Stomach (tissue), 9 donors: Measurements from ENCODE around the gene MRPL17. TPM values are rescaled to one million over a fixed set of nuclear protein-coding genes. Genes with fewer than 3 reads are reported as not detected.

Source experiments
- DNase-seq, 2 donors: peaks; one replicate each; pipeline versions ENCODE4 v3.0.0 to v3.0.0-alpha.2; 2013 to 2019
- H3K27ac ChIP-seq, 5 donors: fragments of 200-600 bp in 4 of 5; sonication (generic) in 4 of 5; one replicate each; pipeline ENCODE4 v1.5.1; 2013 to 2019; ENCODE audit warnings: mild to moderate bottlenecking in 1 of 5, moderate library complexity in 1 of 5
- H3K27me3 ChIP-seq, 3 donors: fragments of 200-600 bp; sonication (generic); one replicate each; pipeline ENCODE4 v1.5.1; 2017 to 2019; ENCODE audit warnings: mixed run types in 1 of 3
- H3K36me3 ChIP-seq, 4 donors: fragments of 200-600 bp; sonication (generic); 1 replicate in 3 of 4; 2 replicates in 1 of 4; pipeline ENCODE4 v1.5.1; 2016 to 2019
- H3K4me1 ChIP-seq, 4 donors: fragments of 200-600 bp; sonication (generic); one replicate each; pipeline ENCODE4 v1.5.1; 2016 to 2019
- H3K4me3 ChIP-seq, 4 donors: fragments of 200-600 bp; sonication (generic) in 3 of 4; one replicate each; pipeline ENCODE4 v1.5.1; 2016 to 2019; ENCODE audit warnings: mild to moderate bottlenecking in 1 of 4
- H3K9me3 ChIP-seq, 4 donors: fragments of 200-600 bp; sonication (generic); one replicate each; pipeline ENCODE4 v1.5.1; 2016 to 2019
- CTCF ChIP-seq, 7 experiments: fragments of 450-650 bp in 4 of 7; fragments of 200-600 bp in 3 of 7; sonication (generic) in 3 of 7; IDR thresholded peaks; one replicate each; pipeline ENCODE4 v1.5.1; 2016 to 2019; ENCODE audit warnings: antibody characterized with exemption in 7 of 7, control low read depth in 2 of 7, mild to moderate bottlenecking in 1 of 7
- EP300 ChIP-seq: sonication (generic); formaldehyde crosslinking; IDR thresholded peaks from one replicate; pipeline ENCODE4 v1.6.1; 2017; ENCODE audit warnings: antibody characterized with exemption
- POLR2A ChIP-seq, 4 donors: fragments of 450-650 bp; IDR thresholded peaks; one replicate each; pipeline ENCODE4 v1.6.1; 2016; ENCODE audit warnings: antibody characterized with exemption in 4 of 4, control low read depth in 2 of 4, mild to moderate bottlenecking in 1 of 4, moderate library complexity in 1 of 4
- POLR2AphosphoS5 ChIP-seq, 3 donors: sonication (generic); formaldehyde crosslinking; IDR thresholded peaks; one replicate each; pipeline ENCODE4 v1.6.1; 2016; ENCODE audit warnings: antibody characterized with exemption in 3 of 3
- WGBS, 5 donors: extraction: QIAGEN DNeasy Blood & Tissue Kit in 3 of 5; methylation state at CpG; one replicate each; pipeline versions ENCODE4 v1.1.5 to v1.1.7; 2013 to 2018; 5-methylcytosine and 5-hydroxymethylcytosine counted together
- intact Hi-C: fragments of 100-400 bp; cut with DNase I; formaldehyde crosslinking; loops from one replicate; pipeline ENCODE4 v1.15.1; 2023; ENCODE audit warnings: low total_unique reads
- polyA plus RNA-seq, 3 donors: library from polyadenylated mRNA; stranded (reverse); fragments of 200-250 nt; gene quantifications; one replicate each; pipeline ENCODE4 v1.2.3, GENCODE V29; 2013
- total RNA-seq, 5 donors: library from RNA; depleted of rRNA; stranded (reverse); fragments of >200 nt; gene quantifications; one replicate each; pipeline versions ENCODE4 v1.1.0 to v1.2.3, GENCODE V29; 2014 to 2016
- donor health status: healthy with polysubstance abuse.
- donor health status: Bipolar disorder and iron deficiency.
- donor health status: healthy.

The MRPL17 gene
- total and polyA plus RNA-seq, 8 donors, result 9.0 to 148 (median 32.1) TPM

- H3K36me3 ChIP-seq, result peaks cover 9 to 80% (median 73%) of the 10 kb centered on the region in 4 donors
- no peak for TF ChIP-seq EP300
- TF ChIP-seq CTCF (IDR thresholded peaks at IDR 0.05), result no peak
- TF ChIP-seq POLR2AphosphoS5 (IDR thresholded peaks at IDR 0.05), result no peak
- no peak for TF ChIP-seq POLR2A (IDR thresholded peaks at IDR 0.05)
- 28 to 46% (median 43%) methylated on average over 18 to 28 of the region's 28 CpGs; no CpG with 5 or more reads in 1 of the 5 donors for WGBS, 5 donors
- H3K27ac ChIP-seq, result no peak overlapping the region
- intact Hi-C loops, result no loop called here
- no peaks in the 10 kb centered on the region for H3K9me3 ChIP-seq
- no peak for DNase-seq
- peak overlapping the region; percentile 32 to 53 (median 38) for H3K4me3 ChIP-seq
- H3K27me3 ChIP-seq, result no peaks in the 10 kb centered on the region
- peaks cover 10 to 24% (median 21%) of the 10 kb centered on the region in 4 donors for H3K4me1 ChIP-seq
These were observed 52.4 kb downstream of the MRPL17 start for GRCh38 chr11:6630632-6631291.

Other genes with a start within 250 kb of the MRPL17 start
- gene HPX, start 242.4 kb downstream of the MRPL17 start, total RNA-seq, result 10 to 100 TPM in 1 of 5 donors, not detected in 4; 27.2 TPM
- gene HPX, start 242.4 kb downstream of the MRPL17 start, polyA plus RNA-seq, result 1 to 10 TPM in 2 of 3 donors, under 1 TPM in 1; 0.31 to 2.0 (median 1.5) TPM
- 100 to 1,000 TPM in 1 of 5 donors, 10 to 100 TPM in 4; 10.9 to 474 (median 34.2) TPM for gene TRIM3, start 209.4 kb downstream of the MRPL17 start, total RNA-seq
- gene TRIM3, start 209.4 kb downstream of the MRPL17 start, polyA plus RNA-seq, result 10 to 100 TPM; 12.8 to 50.1 (median 16.7) TPM
- 10 to 100 TPM; 44.0 to 91.1 (median 76.4) TPM for gene ARFIP2, start 202.0 kb downstream of the MRPL17 start, total RNA-seq
- 10 to 100 TPM; 44.8 to 69.7 (median 52.0) TPM for gene ARFIP2, start 202.0 kb downstream of the MRPL17 start, polyA plus RNA-seq
- gene TIMM10B, start 201.8 kb downstream of the MRPL17 start, total RNA-seq, result 100 to 1,000 TPM in 1 of 5 donors, 10 to 100 TPM in 3, 1 to 10 TPM in 1; 9.3 to 103 (median 25.9) TPM
- 10 to 100 TPM; 14.9 to 25.8 (median 25.3) TPM for gene TIMM10B, start 201.8 kb downstream of the MRPL17 start, polyA plus RNA-seq
- gene DNHD1, start 186.1 kb downstream of the MRPL17 start, total RNA-seq, result 10 to 100 TPM; 10.6 to 45.1 (median 24.0) TPM
- gene DNHD1, start 186.1 kb downstream of the MRPL17 start, polyA plus RNA-seq, result 1 to 10 TPM; 1.8 to 4.8 (median 2.6) TPM
- 10 to 100 TPM in 2 of 5 donors, 1 to 10 TPM in 3; 1.8 to 22.6 (median 7.6) TPM for gene RRP8, start 79.7 kb downstream of the MRPL17 start, total RNA-seq
- gene RRP8, start 79.7 kb downstream of the MRPL17 start, polyA plus RNA-seq, result 10 to 100 TPM; 16.5 to 23.1 (median 18.0) TPM
- 100 to 1,000 TPM in 4 of 5 donors, 10 to 100 TPM in 1; 60.0 to 308 (median 123) TPM for gene ILK, start 79.6 kb downstream of the MRPL17 start, total RNA-seq
- gene ILK, start 79.6 kb downstream of the MRPL17 start, polyA plus RNA-seq, result 100 to 1,000 TPM; 123 to 138 (median 124) TPM
- 100 to 1,000 TPM in 4 of 5 donors, 10 to 100 TPM in 1; 15.8 to 234 (median 163) TPM for gene TAF10, start 71.1 kb downstream of the MRPL17 start, total RNA-seq
- 100 to 1,000 TPM; 115 to 160 (median 154) TPM for gene TAF10, start 71.1 kb downstream of the MRPL17 start, polyA plus RNA-seq
- gene TPP1, start 63.9 kb downstream of the MRPL17 start, total RNA-seq, result 100 to 1,000 TPM in 1 of 5 donors, 10 to 100 TPM in 4; 45.9 to 213 (median 91.5) TPM
- 10 to 100 TPM; 11.9 to 32.8 (median 26.1) TPM for gene TPP1, start 63.9 kb downstream of the MRPL17 start, polyA plus RNA-seq
- gene DCHS1, start 27.5 kb downstream of the MRPL17 start, total RNA-seq, result 10 to 100 TPM in 4 of 5 donors, 1 to 10 TPM in 1; 9.9 to 22.8 (median 17.4) TPM
- gene DCHS1, start 27.5 kb downstream of the MRPL17 start, polyA plus RNA-seq, result 1 to 10 TPM in 2 of 3 donors, under 1 TPM in 1; 0.76 to 2.6 (median 1.6) TPM
- under 1 TPM in 2 of 5 donors, not detected in 3; 0.29 to 0.55 TPM for gene OR2AG2, start 88.6 kb upstream of the MRPL17 start, total RNA-seq
- gene OR2AG2, start 88.6 kb upstream of the MRPL17 start, polyA plus RNA-seq, result not detected
- gene OR2AG1, start 99.7 kb upstream of the MRPL17 start, total RNA-seq, result under 1 TPM in 1 of 5 donors, not detected in 4; under 0.01 TPM
- not detected for gene OR2AG1, start 99.7 kb upstream of the MRPL17 start, polyA plus RNA-seq
- gene OR6A2, start 116.3 kb upstream of the MRPL17 start, total RNA-seq, result under 1 TPM in 1 of 5 donors, not detected in 4; 0.55 TPM
- not detected for gene OR6A2, start 116.3 kb upstream of the MRPL17 start, polyA plus RNA-seq
- gene OR10A5, start 162.3 kb upstream of the MRPL17 start, total RNA-seq, result not detected
- gene OR10A5, start 162.3 kb upstream of the MRPL17 start, polyA plus RNA-seq, result not detected
- not detected for gene OR10A2, start 179.7 kb upstream of the MRPL17 start, total RNA-seq
- not detected for gene OR10A2, start 179.7 kb upstream of the MRPL17 start, polyA plus RNA-seq
- not detected for gene OR10A4, start 193.3 kb upstream of the MRPL17 start, total RNA-seq
- gene OR10A4, start 193.3 kb upstream of the MRPL17 start, polyA plus RNA-seq, result not detected
- not detected for gene OR2D2, start 209.2 kb upstream of the MRPL17 start, total RNA-seq
- not detected for gene OR2D2, start 209.2 kb upstream of the MRPL17 start, polyA plus RNA-seq
- not detected for gene OR2D3, start 237.7 kb upstream of the MRPL17 start, total RNA-seq
- not detected for gene OR2D3, start 237.7 kb upstream of the MRPL17 start, polyA plus RNA-seq
- 10 to 100 TPM in 1 of 5 donors, 1 to 10 TPM in 3, under 1 TPM in 1; 0.89 to 12.3 (median 2.4) TPM for gene ZNF215, start 243.1 kb upstream of the MRPL17 start, total RNA-seq
- gene ZNF215, start 243.1 kb upstream of the MRPL17 start, polyA plus RNA-seq, result under 1 TPM in 2 of 3 donors, not detected in 1; 0.46 to 0.98 TPM